SHP77 (cell line): ENCODE measurements around the gene SPG7.

Source experiments
- DNase-seq, 2 experiments: peaks; one replicate each; lab custom pipeline; 2025; lab: John Stamatoyannopoulos, UW

SPG7 gene

GRCh38 chr16:89547291-89547690 is 39.1 kb downstream of the SPG7 start:
- no peak for DNase-seq

- DNase-seq = no peak
Observed at GRCh38 chr16:89547860-89548259, 39.7 kb downstream of the SPG7 start.

GRCh38 chr16:89548344-89549006 is 40.3 kb downstream of the SPG7 start:
- DNase-seq = no peak

GRCh38 chr16:89549007-89549700 is 41.0 kb downstream of the SPG7 start:
- DNase-seq = no peak

GRCh38 chr16:89550421-89551007 is 42.3 kb downstream of the SPG7 start:
- no peak for DNase-seq

GRCh38 chr16:89552329-89552728 is 44.1 kb downstream of the SPG7 start:
- no peak for DNase-seq

- no peak for DNase-seq
Observed at GRCh38 chr16:89552913-89553312, 44.7 kb downstream of the SPG7 start.

GRCh38 chr16:89553733-89554132 is 45.5 kb downstream of the SPG7 start:
- DNase-seq = no peak

- DNase-seq = no peak
Observed at GRCh38 chr16:89554343-89554742, 46.1 kb downstream of the SPG7 start.

- no peak for DNase-seq
Observed at GRCh38 chr16:89555265-89555664, 47.1 kb downstream of the SPG7 start.

GRCh38 chr16:89555780-89556179 is 47.6 kb downstream of the SPG7 start:
- DNase-seq = no peak

GRCh38 chr16:89556750-89557689 is 48.8 kb downstream of the SPG7 start:
- DNase-seq = peak; percentile 80 to 84

GRCh38 chr16:89557690-89558490 is 49.7 kb downstream of the SPG7 start:
- DNase-seq = no peak

GRCh38 chr16:89560378-89561141 is 52.4 kb downstream of the SPG7 start, which contains the start of gene RPL13:
TSS of gene RPL13 (plus strand) at chr16:89560682. CDS start at chr16:89560960, 278 bp downstream.
- peak; percentile 92 to 97 for DNase-seq

GRCh38 chr16:89561142-89561883 is 53.1 kb downstream of the SPG7 start:
- DNase-seq = no peak

GRCh38 chr16:89561884-89562599 is 53.8 kb downstream of the SPG7 start:
- DNase-seq = no peak

GRCh38 chr16:89562939-89563338 is 54.7 kb downstream of the SPG7 start:
- DNase-seq = no peak

GRCh38 chr16:89563639-89564392 is 55.6 kb downstream of the SPG7 start:
- no peak for DNase-seq
